Activated CD4-positive, CD25-positive, alpha-beta regulatory T cell (primary cell): Measurements from ENCODE around the gene DENND5B.
"Not testable (repeated sequence)": the region's sequence is repeated elsewhere in the genome, so short reads cannot be mapped to it uniquely, and the experiment has no call there.

ENCODE experiments used
- DNase-seq, 4 experiments: peaks; one replicate each; lab custom pipeline; 2025; lab: John Stamatoyannopoulos, UW

Gene DENND5B

DNA sequence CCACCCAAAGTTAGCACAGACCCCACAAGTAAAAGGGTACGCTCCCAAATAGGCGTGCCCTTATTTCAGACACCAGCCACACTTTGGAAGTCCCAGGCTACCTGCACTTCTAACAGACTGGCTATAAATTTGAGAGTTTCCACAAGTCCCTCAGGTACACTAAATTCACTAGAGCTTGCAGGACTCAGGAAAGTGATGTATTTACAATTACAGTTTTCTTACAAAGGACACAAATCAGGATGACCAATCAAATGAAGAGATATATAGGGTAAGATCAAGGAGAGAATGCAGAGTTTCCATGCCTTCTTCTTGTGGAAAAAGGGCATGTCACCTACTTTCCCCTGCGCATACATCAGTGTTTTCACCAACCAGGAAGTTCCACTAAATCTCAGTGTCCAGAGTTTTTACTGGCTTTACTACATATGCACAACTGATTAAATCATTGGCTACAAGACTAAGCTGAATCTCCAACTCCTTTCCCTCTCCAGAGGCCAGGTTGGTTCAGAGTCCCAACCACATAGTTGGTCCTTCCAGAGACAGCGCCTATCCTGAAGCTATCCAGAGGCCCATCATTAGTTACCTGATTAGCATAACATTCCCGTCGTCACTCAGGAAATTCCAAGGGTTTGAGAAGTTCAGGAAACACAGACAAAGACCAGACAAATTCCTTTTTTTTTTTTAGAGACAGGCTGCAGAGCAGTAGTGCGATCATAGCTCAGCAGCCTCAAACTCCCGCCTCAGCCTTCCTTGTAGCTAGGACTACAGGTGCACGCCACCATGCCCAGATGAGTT lies 84.2 kb downstream of the DENND5B start:
- DNase-seq = no peak

DNA sequence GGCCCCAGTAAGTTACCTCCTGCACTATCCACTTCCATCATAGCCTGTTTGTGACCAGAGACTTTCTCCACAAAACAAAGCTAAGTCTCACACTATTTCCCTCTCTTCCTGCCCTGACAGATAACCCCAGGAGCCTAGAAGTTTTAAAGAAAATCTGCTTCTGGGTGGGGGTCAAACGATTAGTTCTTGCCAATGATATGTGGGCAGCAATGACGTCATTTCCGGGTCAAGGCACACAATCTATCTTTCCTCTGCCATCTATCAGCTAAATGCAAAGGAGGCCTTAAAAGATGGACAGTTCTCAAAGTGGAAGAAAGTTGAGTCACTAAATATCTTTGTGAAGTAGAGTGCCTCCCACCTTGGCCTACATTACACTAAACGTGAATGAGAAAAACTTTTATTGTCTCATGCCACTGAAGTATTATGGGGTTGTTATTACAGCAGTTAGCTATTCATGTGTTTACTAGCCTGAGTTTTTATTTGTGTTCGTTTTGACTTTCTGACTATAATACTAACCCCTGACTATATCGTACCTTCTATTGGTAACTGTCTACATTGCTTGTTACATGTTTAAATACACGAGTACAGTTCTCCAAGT lies 86.2 kb downstream of the DENND5B start:
- no peak for DNase-seq

DNA sequence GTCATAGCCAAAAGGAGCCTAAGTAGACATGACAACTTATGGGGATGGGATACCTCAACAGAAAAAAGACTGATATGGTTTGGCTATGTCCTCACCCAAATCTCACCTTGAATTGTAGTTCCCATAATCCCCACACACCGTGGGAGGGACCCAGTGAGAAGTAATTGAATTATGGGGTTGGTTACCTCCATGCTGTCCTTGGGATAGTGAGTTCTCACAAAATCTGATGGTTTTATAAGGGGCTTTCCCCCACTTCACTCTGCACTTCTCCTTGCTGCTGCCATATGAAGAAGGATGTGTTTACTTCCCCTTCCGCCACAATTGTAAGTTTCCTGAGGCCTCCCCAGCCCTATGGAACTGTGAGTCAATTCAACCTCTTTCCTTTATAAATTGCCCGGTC lies 89.9 kb downstream of the DENND5B start:
- DNase-seq = not testable (repeated sequence)

DNA sequence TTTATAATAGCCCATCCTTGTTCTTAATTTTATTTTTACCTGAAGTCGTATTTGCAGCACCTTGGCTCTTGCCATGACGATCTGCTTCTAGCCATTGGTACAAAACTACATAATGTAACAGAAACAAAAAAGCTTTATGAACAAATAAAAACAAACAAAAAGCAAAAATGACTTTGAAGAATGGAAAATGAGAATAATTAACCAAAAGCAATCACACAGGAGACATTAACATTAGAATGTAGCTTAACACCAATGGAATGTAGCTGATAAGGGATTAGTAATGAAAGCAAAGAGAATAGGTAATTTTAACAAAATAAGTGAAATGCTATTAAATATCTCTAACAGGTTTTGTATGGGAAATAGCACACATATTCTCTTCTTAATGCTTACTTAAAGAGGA lies 91.4 kb downstream of the DENND5B start:
- DNase-seq = no peak

DNA sequence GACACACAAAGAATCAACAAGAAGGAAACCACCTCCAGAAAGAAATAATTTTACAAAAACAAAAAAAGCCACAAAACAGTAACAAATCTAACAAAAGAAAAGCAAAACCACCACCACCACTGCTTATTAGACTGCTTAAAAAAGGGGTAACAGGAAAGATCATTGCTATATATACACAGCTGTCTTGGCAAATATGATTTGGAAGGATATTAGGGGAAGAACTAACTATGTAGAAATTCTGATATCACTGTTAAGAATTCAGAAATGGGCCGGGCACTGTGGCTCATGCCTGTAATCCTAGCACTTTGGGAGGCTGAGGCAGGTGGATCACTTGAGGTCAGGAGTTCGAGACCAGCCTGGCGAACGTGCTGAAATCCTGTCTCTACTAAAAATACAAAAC lies 92.5 kb downstream of the DENND5B start:
- no peak for DNase-seq

DNA sequence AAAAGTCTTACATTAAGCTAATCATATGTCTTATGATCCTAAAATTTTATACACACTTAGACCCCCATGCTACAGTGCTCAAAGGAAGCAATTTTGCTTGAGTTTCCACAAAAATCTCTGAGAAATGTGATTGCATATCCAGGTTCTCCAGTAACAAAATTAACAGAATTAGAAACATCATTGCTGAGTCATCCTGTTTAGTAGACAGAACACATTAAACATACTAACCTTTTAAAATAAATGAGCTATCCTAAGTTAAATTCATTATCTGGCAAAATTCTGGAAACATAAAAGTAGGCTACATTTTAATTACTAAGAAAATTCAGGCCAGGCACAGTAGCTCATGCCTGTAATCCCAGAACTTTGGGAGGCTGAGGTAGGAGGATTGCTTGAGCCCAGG lies 94.7 kb downstream of the DENND5B start:
- no peak for DNase-seq

DNA sequence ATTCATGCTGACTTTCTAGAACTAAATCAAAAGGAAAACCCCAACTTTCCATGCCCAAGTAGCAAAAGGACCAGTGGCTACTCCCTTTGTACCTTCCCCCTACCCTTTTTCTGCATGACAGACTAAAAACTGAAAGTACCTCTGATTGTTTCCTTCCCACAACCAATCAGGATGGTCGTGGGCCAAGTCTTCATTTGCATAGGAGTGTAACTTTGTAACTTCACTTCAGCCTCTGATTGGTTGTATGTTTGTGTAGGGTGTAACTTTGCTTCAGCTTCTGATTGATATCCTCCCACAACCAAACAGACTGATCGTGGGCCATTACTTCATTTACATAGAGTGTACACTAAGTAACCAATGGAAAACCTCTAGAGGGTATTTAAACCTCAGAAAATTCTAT lies 96.5 kb downstream of the DENND5B start:
- no peak for DNase-seq

DNA sequence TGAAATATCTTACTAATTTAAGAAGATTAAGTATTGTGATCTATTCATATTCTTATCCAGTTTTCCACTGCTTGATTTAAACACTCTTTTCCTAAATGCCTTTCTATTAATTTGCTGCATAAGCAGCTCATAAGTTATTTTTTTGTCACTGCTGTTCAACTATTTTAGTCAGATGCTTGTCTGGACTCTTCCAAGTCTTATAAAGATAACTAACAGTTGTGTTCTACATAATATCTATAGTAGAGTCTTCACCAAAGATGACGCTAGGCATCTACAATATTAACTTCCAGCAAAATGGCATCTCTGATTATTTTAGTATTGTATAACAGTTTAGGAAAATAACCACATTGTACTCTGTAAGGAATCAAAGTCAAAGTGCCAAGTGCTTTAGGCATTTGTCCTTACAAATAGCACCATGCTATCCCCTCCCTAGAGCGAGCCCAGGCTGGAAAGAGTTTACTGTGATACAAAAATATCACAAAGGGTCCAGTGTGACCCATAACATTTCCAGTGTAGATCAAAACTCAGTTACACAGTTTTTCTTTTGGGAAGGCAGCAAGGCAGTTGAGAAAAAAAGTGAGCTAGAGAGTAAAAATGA lies 98.2 kb downstream of the DENND5B start:
- DNase-seq = no peak

DNA sequence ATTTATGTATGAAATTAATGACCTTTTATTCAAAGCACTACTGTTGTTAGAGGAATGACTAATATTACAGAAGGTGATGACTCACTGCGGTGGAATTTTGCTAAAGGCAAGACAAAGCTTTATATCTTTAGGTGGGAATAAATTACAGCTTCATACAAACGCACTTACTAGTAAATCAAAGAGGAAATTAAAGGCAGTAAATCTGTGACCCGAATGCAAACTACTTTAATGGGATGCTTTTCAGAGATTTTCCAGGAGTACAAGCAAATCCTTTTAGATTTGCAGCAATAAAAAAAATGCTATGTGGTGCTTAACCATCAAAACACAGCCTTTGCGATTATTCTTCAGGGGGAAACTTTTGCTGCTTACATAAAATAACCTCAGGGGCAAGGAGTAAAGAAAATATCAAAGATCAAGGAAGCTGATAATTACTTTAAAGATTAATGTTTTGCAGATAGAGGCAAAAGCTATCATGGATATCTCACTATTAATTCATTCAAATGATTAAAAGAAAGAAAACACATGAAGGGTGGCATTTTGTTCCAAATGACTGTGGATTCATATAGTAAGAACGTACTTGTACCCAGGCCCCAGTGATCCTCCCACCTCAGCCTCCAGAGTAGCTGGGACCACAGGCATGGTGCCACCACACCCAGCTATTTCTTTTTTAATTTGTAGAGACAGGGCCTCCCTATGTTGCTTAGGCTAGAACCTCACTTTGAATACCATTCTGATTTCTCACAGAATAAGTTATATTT lies 98.9 kb downstream of the DENND5B start:
- no peak for DNase-seq

DNA sequence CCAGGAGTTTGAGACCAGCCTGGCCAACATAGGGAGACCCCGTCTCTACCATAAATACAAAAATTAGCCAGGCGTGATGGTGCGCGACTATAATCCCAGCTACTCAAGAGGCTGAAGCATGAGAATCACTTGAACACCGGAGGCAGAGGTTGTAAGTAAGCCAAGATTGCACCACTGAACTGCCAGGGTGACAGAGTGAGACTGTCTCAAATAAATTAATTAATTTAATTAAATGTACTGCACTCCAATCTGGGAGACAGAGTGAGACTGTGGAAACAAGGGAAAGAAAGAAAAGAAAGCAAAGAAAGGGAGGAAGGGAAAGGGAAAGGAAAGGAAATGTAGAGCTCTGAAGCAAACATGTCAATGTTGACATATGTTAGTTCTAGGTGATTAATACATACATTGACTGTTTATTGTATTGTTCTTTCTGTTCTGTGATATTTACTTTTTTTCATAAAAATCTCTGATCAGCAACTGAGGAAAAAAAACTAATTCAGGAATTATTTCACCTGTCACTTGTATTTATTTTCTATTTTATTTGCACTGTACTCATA lies 99.6 kb downstream of the DENND5B start:
- no peak for DNase-seq

DNA sequence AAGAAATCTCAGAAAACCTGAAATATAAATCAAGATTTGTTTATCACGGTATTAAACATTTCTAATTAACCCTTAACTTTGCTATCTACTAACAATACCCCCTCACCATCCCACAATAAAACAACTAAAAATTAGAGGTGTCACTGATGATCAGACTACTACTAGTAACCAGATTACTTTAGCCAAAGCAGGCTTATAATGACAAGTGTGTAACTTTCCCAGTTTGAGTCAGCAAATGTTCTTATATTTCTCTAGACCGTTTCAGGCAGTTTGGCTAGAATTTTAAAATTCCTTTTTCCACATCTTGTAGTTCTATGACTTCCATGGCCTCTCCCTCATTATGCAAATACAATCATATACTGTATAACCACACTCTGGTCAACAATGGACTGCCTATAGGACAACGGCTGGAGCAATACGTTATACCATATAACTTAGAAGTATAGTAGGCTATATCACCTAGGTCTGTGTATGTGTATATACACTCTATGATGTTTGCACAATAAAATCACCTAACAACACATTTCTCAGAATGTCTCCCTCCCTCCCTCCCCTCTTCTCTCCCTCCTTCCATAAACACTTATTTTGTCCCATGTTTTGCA lies 102.1 kb downstream of the DENND5B start:
- DNase-seq = no peak

DNA sequence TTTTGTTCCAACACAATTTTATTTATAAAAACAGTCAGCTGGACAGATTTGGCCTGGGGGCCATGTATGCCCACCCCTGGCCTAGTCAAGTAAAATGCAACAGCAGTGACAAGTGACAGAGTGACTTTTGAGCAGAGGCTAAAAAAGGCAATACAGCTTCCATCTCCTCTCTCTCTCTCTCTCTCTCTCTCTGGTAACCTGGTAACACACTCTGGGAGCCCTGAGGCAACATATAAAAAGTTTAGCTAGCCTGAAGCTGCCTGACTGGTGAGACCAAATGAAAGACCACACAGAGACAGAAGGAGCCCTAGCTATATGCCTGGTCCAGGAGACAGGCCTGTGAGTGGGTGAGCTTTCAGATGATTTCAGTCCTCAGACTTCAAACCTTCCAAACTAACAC lies 105.4 kb downstream of the DENND5B start:
- DNase-seq = no peak

DNA sequence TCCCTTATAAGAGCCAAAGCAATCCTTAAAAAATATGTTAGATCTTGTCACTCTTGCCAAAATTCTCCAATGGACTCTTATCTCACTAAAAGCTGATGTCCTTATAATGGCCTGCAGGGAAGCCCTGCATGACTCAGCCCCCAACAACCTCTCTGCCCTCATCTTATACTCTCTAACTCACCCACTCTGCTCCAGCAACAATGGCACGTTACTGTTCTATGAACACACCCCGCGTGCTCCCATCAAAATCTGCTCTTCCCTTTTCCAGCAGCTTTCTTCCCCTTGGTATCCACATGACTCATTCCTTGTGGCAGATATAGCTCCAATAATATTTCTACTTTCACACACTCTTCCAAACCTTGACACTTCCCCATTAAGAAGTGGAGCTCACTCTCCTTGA lies 108.1 kb downstream of the DENND5B start:
- no peak for DNase-seq

DNA sequence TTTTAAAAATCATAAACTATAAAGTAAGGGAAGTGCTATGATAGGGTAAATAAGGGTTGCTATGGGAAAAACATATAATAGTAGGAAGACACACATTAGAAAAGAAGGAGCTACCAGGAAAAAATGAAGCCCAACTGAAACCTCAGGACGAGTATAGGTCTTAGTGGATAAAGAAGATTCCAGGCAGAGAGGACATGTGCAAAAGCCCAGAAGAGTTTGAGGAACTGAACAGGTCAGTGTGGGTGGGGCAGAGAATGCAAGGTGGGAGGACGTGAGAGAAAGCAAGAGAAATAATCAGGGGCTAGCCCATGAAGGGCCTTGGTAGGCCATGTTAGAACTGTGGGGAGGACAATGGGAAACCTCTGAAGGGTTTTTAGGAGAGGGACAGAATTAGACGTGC lies 109.5 kb downstream of the DENND5B start:
- DNase-seq = no peak

DNA sequence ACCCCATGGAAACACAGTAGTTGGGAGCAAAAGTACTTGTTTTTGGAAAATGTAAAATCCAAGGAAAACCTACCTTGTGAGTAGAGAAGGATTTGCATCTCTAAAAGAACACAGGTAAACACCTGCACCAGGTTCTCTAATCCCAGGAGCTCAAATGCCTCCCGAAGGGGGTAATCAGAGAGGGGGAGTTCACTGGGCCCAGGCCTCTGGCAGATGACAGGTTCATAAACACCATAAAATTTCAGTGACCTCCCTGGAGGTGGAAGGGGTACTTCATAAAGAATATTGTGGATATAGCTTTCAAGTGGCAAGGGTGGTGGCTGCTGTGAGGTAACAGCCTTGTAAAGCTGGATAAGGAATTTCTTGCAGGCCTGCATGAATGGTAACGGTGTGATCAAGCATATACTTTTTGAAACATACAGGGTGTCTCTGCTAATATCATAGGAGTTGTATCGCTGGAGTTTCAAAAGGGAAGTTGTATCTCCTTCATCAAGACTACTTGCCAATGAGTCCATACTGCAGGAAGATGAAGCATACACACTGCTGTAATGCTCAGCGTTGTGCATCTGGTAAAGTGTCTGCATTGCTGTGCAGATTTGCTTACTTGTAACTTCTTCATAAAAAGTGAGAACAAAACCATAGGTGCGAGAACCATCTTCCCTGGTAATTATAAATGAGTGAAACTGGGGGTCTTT lies 111.3 kb downstream of the DENND5B start:
- DNase-seq = no peak

DNA sequence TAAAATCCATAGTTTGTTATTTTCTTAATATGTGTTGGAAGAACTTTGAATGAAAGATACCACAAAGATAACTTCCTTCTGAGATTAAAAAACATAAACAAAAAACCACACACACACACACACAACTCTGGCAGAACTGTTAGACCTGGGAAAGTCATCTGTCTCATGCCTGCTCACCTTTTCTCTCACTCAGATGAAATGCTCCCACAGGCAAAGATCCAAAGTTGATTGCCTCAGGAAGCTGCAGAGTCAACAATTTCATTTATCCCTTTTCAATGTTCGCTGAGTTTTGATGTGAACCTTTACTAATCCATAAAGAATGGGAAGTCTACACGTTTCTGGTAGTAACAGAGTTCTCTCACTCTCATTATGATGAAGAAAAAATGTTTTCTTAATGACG lies 112.0 kb downstream of the DENND5B start:
- no peak for DNase-seq

DNA sequence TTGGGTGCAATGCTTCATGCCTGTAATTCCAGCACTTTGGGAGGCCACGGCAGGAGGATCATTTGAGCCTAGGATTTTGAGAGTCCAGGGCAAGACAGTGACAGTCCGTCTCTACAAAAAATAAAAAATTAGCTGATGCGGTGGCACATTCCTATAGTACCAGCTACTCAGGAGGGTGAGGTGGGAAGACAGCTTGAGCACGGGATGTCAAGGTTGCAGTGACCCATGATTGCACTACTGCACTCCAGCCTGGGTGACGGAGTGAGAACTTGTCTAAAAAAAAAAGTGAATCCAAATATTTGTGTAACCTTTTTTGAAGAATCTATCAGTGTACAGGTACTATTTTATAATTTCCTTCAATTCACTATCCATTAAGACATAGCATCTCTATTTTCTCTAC lies 112.5 kb downstream of the DENND5B start:
- no peak for DNase-seq

DNA sequence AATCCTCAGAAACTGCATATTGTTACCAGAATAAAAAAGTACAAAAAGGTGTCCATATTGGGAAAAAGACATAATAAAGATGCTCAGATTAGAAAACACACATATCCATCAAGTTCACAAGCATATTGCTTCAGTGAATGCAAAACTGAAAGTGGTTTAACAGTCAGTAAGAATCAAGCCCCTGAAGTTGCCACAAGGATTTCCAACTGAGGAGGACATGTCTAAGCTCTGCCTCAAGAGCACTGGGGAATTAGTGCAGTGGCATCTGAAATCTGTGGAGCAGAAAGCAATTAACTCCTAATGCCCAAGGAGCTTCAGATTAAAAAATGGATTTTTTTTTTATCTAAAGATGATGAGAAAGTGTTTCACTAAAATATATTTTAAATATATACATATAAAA lies 113.2 kb downstream of the DENND5B start:
- DNase-seq = no peak

DNA sequence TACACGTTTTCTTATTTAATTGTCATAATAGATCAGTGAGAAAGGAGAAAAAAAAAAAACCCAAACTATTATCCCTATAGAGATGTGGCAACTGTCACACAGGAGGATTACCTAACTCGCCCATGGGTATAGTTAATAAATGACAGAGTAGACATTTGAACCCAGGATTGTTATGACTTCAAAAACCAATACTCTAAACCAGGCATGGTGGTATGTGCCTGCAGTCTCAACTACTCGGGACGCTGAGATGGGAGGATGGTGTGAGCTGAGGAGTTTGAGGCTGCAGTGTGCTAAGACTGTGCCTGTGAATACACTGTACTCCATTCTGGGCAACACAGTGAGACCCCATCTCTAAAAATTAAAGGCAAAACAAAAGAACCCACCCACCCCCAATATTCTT lies 114.5 kb downstream of the DENND5B start:
- DNase-seq = no peak

DNA sequence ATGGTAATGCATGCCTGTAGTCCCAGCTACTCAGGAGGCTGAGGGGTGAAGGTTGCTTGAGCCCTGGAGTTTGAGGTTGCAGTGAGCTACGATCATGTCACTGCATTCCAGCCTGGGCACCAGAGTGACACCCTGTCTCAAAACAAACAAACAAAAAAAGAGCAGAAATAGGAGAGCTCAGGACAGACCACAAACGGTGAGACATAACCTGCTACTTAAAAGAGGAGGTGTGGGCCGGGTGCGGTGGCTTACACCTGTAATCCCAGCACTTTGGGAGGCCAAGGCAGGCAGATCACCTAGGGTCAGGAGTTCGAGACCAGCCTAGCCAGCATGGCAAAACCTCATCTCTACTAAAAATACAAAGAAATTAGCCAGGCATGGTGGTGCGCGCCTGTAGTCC lies 115.3 kb downstream of the DENND5B start:
- DNase-seq = not testable (repeated sequence)

DNA sequence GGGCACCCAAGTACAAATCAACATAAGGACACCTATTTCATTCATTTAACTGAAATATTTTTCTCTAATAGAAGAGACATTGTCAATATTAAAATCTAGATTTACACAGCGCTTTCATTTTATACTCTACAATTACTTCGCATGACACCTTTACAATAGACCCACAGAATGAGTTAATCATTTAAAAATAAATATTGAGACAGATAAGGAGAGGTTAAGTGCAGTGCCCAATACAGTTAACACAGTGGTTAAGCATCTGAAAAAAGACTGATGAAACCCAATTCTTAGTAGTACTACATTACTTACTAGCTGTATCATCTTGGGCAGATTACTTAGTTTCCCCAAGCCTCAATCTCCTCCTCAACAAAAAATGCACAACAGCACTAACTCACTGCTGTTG lies 116.2 kb downstream of the DENND5B start:
- no peak for DNase-seq
